OCI-LY7 (cell line): ENCODE measurements around the gene GALNT3. TPM values are rescaled to one million over a fixed set of nuclear protein-coding genes. Genes with fewer than 3 reads are reported as not detected.
A peak's percentile ranks its signal among the peaks of the same experiment; 100 is the strongest.

ENCODE experiments used
- BruUV-seq: library from RNA; stranded (reverse); fragments of 400-500 nt; replicated peaks from 2 replicates; lab custom pipeline; 2021; lab: Mats Ljungman, UMichigan
- CTCF ChIA-PET: fragments of 300-600 bp; sonication (Branson Sonifier 250); formaldehyde crosslinking; loops from one replicate; lab custom pipeline; 2022; ENCODE audit warnings: antibody characterized with exemption; ENCODE audit not compliant: unreplicated experiment; lab: Charles Lee
- POLR2A ChIA-PET: fragments of 300-600 bp; sonication (Branson Sonifier 250); formaldehyde crosslinking; loops from one replicate; lab custom pipeline; 2022; ENCODE audit warnings: antibody characterized with exemption; lab: Charles Lee
- DNase-seq: peaks from one replicate; pipeline ENCODE4 v3.0.0-alpha.2; 2015; ENCODE audit warnings: low spot score
- H2AFZ ChIP-seq: fragments of 200-600 bp; sonication (generic), shearing (Covaris generic); 2 replicates; pipeline ENCODE4 v1.6.1; 2014; ENCODE audit warnings: mild to moderate bottlenecking, antibody characterized with exemption, low read length, moderate library complexity
- H3K27ac ChIP-seq: fragments of 200-600 bp; sonication (generic); 2 replicates; pipeline ENCODE4 v1.5.1; 2014; ENCODE audit warnings: mixed run types, low read depth, mild to moderate bottlenecking, moderate library complexity, low read length, inconsistent platforms; ENCODE audit not compliant: poor library complexity, severe bottlenecking
- H3K36me3 ChIP-seq: fragments of 200-600 bp; sonication (generic); 2 replicates; pipeline ENCODE4 v1.6.1; 2014; ENCODE audit warnings: mild to moderate bottlenecking, antibody characterized with exemption, low read length, moderate library complexity, mixed read lengths; ENCODE audit not compliant: insufficient read depth
- H3K4me1 ChIP-seq: fragments of 200-600 bp; sonication (generic); 2 replicates; pipeline ENCODE4 v1.5.1; 2014; ENCODE audit warnings: mild to moderate bottlenecking, low read length; ENCODE audit not compliant: insufficient read depth, poor library complexity, severe bottlenecking
- H3K4me2 ChIP-seq: fragments of 200-600 bp; sonication (generic); 2 replicates; pipeline ENCODE4 v1.6.1; 2014; ENCODE audit warnings: mild to moderate bottlenecking, low read length
- H3K4me3 ChIP-seq: fragments of 200-600 bp; sonication (generic); 2 replicates; pipeline ENCODE4 v1.5.1; 2014; ENCODE audit warnings: mild to moderate bottlenecking, low read depth, low read length; ENCODE audit not compliant: poor library complexity, severe bottlenecking
- H3K79me2 ChIP-seq: fragments of 200-600 bp; sonication (generic); 2 replicates; pipeline ENCODE4 v1.6.1; 2016; ENCODE audit warnings: low read depth, mild to moderate bottlenecking, low read length, moderate library complexity, mixed read lengths; ENCODE audit not compliant: insufficient read depth
- H3K9me2 ChIP-seq: fragments of 200-600 bp; sonication (generic); 2 replicates; pipeline ENCODE4 v1.6.1; 2016; ENCODE audit warnings: mild to moderate bottlenecking, low read length, mixed read lengths; ENCODE audit not compliant: insufficient read depth
- H3K9me3 ChIP-seq: fragments of 200-600 bp; sonication (generic); 2 replicates; pipeline ENCODE4 v1.6.1; 2014; ENCODE audit warnings: mild to moderate bottlenecking, mixed run types, low read length, mixed read lengths
- H4K20me1 ChIP-seq: fragments of 200-600 bp; sonication (generic); 2 replicates; pipeline ENCODE4 v1.6.1; 2014; ENCODE audit warnings: mild to moderate bottlenecking, antibody characterized with exemption, low read length, moderate library complexity, mixed read lengths; ENCODE audit not compliant: insufficient read depth
- CTCF ChIP-seq: fragments of 200-600 bp; sonication (generic); conservative IDR thresholded peaks from 2 replicates; pipeline ENCODE4 v1.5.1; 2014; ENCODE audit warnings: mild to moderate bottlenecking, antibody characterized with exemption, low read length, moderate library complexity, mixed read lengths
- EZH2phosphoT487 ChIP-seq: fragments of 200-600 bp; sonication (generic); IDR thresholded peaks from 2 replicates; pipeline ENCODE4 v1.6.1; 2018; ENCODE audit warnings: low read depth, borderline replicate concordance, mild to moderate bottlenecking, mixed run types, antibody characterized with exemption, low read length, moderate library complexity, mixed read lengths
- intact Hi-C: fragments of 100-400 bp; cut with micrococcal nuclease; formaldehyde crosslinking; loops from one replicate; pipeline ENCODE4 v1.10.0; 2022; ENCODE audit not compliant: unreplicated experiment
- total RNA-seq, 2 experiments: library from RNA; depleted of rRNA in 1 of 2; stranded (reverse); fragments of >200 nt in 1 of 2; shearing (Covaris generic) in 1 of 2; gene quantifications; 2 replicates each; pipeline ENCODE4 v1.2.3, GENCODE V29; 2014 to 2022

The GALNT3 gene
- total RNA-seq, 2 experiments from 2014 or later: 0.44 to 3.6 TPM

DNA sequence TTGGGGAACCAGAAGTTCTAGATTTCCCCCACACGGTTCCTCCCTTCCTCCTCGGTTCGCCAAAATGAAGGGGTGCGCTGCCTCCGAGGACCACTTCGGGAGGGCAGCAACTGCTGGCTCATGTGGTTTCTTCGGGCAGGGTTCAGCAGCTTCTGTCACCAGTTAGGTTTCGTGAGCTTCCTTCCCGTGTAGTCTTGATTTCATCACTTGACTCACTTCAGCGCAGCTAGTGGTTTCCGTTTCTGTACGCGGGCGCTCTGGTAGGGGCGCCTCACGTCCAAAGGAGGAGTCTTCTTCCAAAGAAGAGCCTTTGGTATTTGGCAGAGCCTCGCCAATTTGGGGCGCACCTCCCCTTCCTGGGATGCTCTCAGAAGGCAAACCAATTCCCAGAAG lies 485 bp upstream of the GALNT3 start:
- no TSS peak for BruUV-seq
- Histone ChIP-seq H3K4me1 (no peaks in the 10 kb centered on the region), H3K36me3 (no peaks in the 10 kb centered on the region), H3K9me3 (no peaks in the 10 kb centered on the region), H3K27ac (no peak overlapping the region), H2AFZ (no peak overlapping the region), H3K79me2 (no peaks in the 10 kb centered on the region), H4K20me1 (no peaks in the 10 kb centered on the region), H3K9me2 (no peaks in the 10 kb centered on the region), H3K4me3 (no peak overlapping the region), H3K4me2 (peak overlapping the region; percentile 18; the same call in 1 of the 2 replicates)
- TF ChIP-seq CTCF (no peak), EZH2phosphoT487 (no peak)
- intact Hi-C loops: no loop called here
- DNase-seq: no peak
- ChIA-PET CTCF (no interaction called here), POLR2A (interaction anchor here (0.6 to 1.2 kb wide), 4 partner anchors 18 to 144 kb away, joined by 3 to 5 read pairs (median 4); no protein-coding TSS in a partner anchor)

DNA sequence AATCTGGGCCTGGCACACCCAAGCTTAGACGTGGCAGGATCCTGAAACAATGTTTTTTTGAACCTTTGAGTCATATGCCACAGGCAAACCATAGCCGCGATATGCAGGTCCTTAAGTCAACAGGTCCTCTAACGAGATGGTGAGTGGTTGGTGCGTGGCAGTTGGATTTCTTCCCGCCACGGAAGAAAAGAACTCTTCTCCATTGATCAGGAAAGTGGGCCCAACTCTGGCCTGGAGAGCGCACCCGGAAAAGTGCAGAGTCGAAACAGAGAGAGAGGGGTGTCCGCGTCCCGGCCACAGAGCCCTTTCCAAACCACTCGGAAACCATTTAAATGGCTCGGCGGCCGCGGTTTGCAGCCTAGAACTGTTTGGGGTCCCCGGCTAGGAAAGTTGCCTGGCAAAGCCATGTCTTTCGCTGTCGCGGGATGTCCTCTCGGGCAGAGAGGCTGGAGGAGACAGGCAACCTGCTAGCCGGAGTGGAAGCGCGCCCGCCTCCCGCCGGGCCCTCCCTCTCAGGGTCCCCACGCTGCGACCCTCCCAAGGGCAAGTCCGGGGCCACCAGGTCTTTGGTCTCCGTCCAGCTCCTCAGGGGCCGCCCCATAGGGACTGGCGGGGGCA lies 777 bp downstream of the GALNT3 start:
- no peaks in the 10 kb centered on the region for H3K79me2 ChIP-seq
- H4K20me1 ChIP-seq: no peaks in the 10 kb centered on the region
- no peaks in the 10 kb centered on the region for H3K9me2 ChIP-seq
- no peak overlapping the region for H3K4me2 ChIP-seq
- TF ChIP-seq CTCF (no peak), EZH2phosphoT487 (no peak)
- intact Hi-C loops: no loop called here
- H3K4me1 ChIP-seq: no peaks in the 10 kb centered on the region
- no peak for DNase-seq
- no peak overlapping the region for H2AFZ ChIP-seq
- no peak overlapping the region for H3K27ac ChIP-seq
- ChIA-PET POLR2A (no interaction called here), CTCF (no interaction called here)
- no peaks in the 10 kb centered on the region for H3K9me3 ChIP-seq
- H3K36me3 ChIP-seq: no peaks in the 10 kb centered on the region
- no peak overlapping the region for H3K4me3 ChIP-seq
- BruUV-seq: no TSS peak

DNA sequence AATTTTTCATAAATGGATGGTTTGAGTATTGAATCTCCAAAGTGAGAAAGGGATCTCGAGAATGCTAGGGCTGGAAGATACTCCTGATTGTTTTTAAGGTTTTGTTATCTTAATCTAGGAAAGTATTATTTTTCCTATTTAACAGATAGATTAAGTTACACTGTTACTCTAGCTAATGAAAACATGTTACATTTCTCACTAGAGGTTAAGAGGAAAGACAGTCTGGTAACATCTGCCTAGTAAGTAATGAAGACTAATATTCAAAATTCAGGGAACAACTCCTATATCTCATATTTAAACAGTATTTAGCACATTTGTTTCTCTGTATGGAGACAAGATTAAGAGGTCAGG lies 2.0 kb downstream of the GALNT3 start:
- Histone ChIP-seq H3K36me3 (no peaks in the 10 kb centered on the region), H2AFZ (no peak overlapping the region), H3K9me3 (no peaks in the 10 kb centered on the region), H3K4me3 (no peak overlapping the region), H3K4me2 (no peak overlapping the region), H3K4me1 (no peaks in the 10 kb centered on the region), H3K27ac (no peak overlapping the region), H3K79me2 (no peaks in the 10 kb centered on the region), H3K9me2 (no peaks in the 10 kb centered on the region), H4K20me1 (no peaks in the 10 kb centered on the region)
- POLR2A ChIA-PET: no interaction called here
- BruUV-seq: no TSS peak
- DNase-seq: no peak
- intact Hi-C loops: no loop called here
- no peak for TF ChIP-seq EZH2phosphoT487
- no peak for TF ChIP-seq CTCF
- CTCF ChIA-PET: no interaction called here
